H1 (cell line): Measurements from ENCODE around the gene H1-8. TPM values are rescaled to one million over a fixed set of nuclear protein-coding genes. Genes with fewer than 3 reads are reported as not detected.

ENCODE experiments used
- CTCF ChIA-PET: fragments of 300-600 bp; sonication (Branson Sonifier 250); formaldehyde crosslinking; loops from one replicate; lab custom pipeline; 2021; ENCODE audit not compliant: partially characterized antibody; lab: Charles Lee
- POLR2A ChIA-PET: fragments of 300-600 bp; sonication (Branson Sonifier 250); formaldehyde crosslinking; loops from one replicate; lab custom pipeline; 2021; ENCODE audit warnings: inconsistent platforms; ENCODE audit not compliant: partially characterized antibody; lab: Charles Lee
- DNase-seq, 2 experiments: peaks; one replicate each; pipeline versions ENCODE4 v3.0.0 to v3.0.0-alpha.2; 2010 to 2022; ENCODE audit warnings: low spot score in 2 of 2, low read depth in 1 of 2, mixed read lengths in 1 of 2
- FAIRE-seq: peaks from 2 replicates; lab custom pipeline; 2011; peaks lifted over from hg19 to GRCh38; lab: Jason Lieb, UNC
- H2AFZ ChIP-seq: 2 replicates; pipeline ENCODE4 v1.8.1; 2012; ENCODE audit warnings: low read length, inconsistent platforms
- H2AK5ac ChIP-seq: 2 replicates; pipeline ENCODE4 v1.6.1; 2013; ENCODE audit warnings: low read depth, low read length
- H2BK120ac ChIP-seq: replicated peaks from 2 replicates; pipeline ENCODE3; 2013; ENCODE audit warnings: low read depth, low read length, inconsistent platforms
- H2BK12ac ChIP-seq: 2 replicates; pipeline ENCODE4 v1.6.1; 2013; ENCODE audit warnings: low read depth, low read length
- H2BK15ac ChIP-seq: 2 replicates; pipeline ENCODE4 v1.6.1; 2013; ENCODE audit warnings: low read length
- H2BK20ac ChIP-seq: 2 replicates; pipeline ENCODE4 v1.6.1; 2013; ENCODE audit warnings: low read length
- H2BK5ac ChIP-seq: 2 replicates; pipeline ENCODE4 v1.6.1; 2013; ENCODE audit warnings: low read depth, low read length
- H3K14ac ChIP-seq: 2 replicates; pipeline ENCODE4 v1.6.1; 2013; ENCODE audit warnings: inconsistent platforms; ENCODE audit not compliant: insufficient read length
- H3K18ac ChIP-seq: 2 replicates; pipeline ENCODE4 v1.6.1; 2013; ENCODE audit warnings: low read length; ENCODE audit errors: extremely low read depth
- H3K23ac ChIP-seq: 2 replicates; pipeline ENCODE4 v1.6.1; 2013; ENCODE audit warnings: inconsistent platforms; ENCODE audit not compliant: insufficient read length
- H3K23me2 ChIP-seq: 2 replicates; pipeline ENCODE4 v1.6.1; 2013; ENCODE audit warnings: low read depth, low read length
- H3K27ac ChIP-seq: 2 replicates; pipeline ENCODE4 v1.6.1; 2011; ENCODE audit warnings: low read depth, low read length, inconsistent platforms
- H3K27me3 ChIP-seq, 4 experiments: replicated peaks in 1 of 4; 1 replicate in 1 of 4; 2 replicates in 3 of 4; pipeline versions ENCODE4 v1.6.1 to v1.8.1; 2011 to 2013; ENCODE audit warnings: low read length in 3 of 4, mild to moderate bottlenecking in 3 of 4, inconsistent platforms in 2 of 4, mixed read lengths in 2 of 4, moderate library complexity in 1 of 4; ENCODE audit not compliant: control insufficient read depth in 3 of 4, insufficient read depth in 3 of 4; ENCODE audit errors: extremely low read depth in 1 of 4
- H3K36me3 ChIP-seq, 4 experiments: 2 replicates each; pipeline versions ENCODE4 v1.6.1 to v1.8.1; 2011 to 2013; ENCODE audit warnings: mild to moderate bottlenecking in 4 of 4, low read length in 3 of 4, moderate library complexity in 2 of 4, control low read depth in 1 of 4, inconsistent platforms in 1 of 4; ENCODE audit not compliant: insufficient read depth in 4 of 4, control insufficient read depth in 2 of 4
- H3K4ac ChIP-seq: replicated peaks from 2 replicates; pipeline ENCODE3; 2013; ENCODE audit warnings: low read length, low read depth, mixed read lengths, inconsistent platforms; ENCODE audit not compliant: insufficient read length
- H3K4me1 ChIP-seq, 4 experiments: replicated peaks in 1 of 4; 1 replicate in 1 of 4; 2 replicates in 3 of 4; pipeline versions ENCODE4 v1.6.1 to v1.8.1; 2011 to 2013; ENCODE audit warnings: low read length in 3 of 4, inconsistent platforms in 2 of 4, mixed read lengths in 1 of 4; ENCODE audit not compliant: insufficient read depth in 4 of 4, control insufficient read depth in 3 of 4
- H3K4me2 ChIP-seq, 2 experiments: 2 replicates each; pipeline versions ENCODE4 v1.6.1 to v1.8.1; 2011 to 2013; ENCODE audit warnings: low read depth in 2 of 2, low read length in 2 of 2, control low read depth in 1 of 2, inconsistent platforms in 1 of 2, mild to moderate bottlenecking in 1 of 2; ENCODE audit not compliant: insufficient read depth in 1 of 2
- H3K4me3 ChIP-seq, 4 experiments: fragments of 200-600, 300-600 bp in 1 of 4; sonication (generic), shearing (Covaris generic), sonication (Bioruptor Twin) in 1 of 4; 2 replicates each; pipeline versions ENCODE4 v1.5.1 to v1.8.1; 2011 to 2016; ENCODE audit warnings: low read length in 4 of 4, low read depth in 3 of 4, control low read depth in 2 of 4, inconsistent platforms in 2 of 4, mild to moderate bottlenecking in 2 of 4, mixed read lengths in 1 of 4, moderate library complexity in 1 of 4; ENCODE audit not compliant: insufficient read depth in 2 of 4; ENCODE audit errors: extremely low read depth in 1 of 4
- H3K56ac ChIP-seq: replicated peaks from 2 replicates; pipeline ENCODE3; 2013; ENCODE audit warnings: low read depth, mild to moderate bottlenecking, mixed read lengths, low read length, inconsistent platforms; ENCODE audit not compliant: insufficient read length
- H3K79me1 ChIP-seq: 2 replicates; pipeline ENCODE4 v1.6.1; 2013; ENCODE audit warnings: low read depth, low read length, control low read depth
- H3K79me2 ChIP-seq, 2 experiments: 2 replicates each; pipeline versions ENCODE4 v1.6.1 to v1.8.1; 2012 to 2013; ENCODE audit warnings: low read length in 2 of 2, mild to moderate bottlenecking in 2 of 2, inconsistent platforms in 1 of 2; ENCODE audit not compliant: insufficient read depth in 2 of 2, control insufficient read depth in 1 of 2
- H3K9ac ChIP-seq, 4 experiments: replicated peaks in 1 of 4; 1 replicate in 1 of 4; 2 replicates in 3 of 4; pipeline versions ENCODE4 v1.6.1 to v1.8.1; 2011 to 2013; ENCODE audit warnings: low read depth in 3 of 4, low read length in 3 of 4, control low read depth in 2 of 4, mild to moderate bottlenecking in 2 of 4, moderate library complexity in 2 of 4, inconsistent platforms in 1 of 4; ENCODE audit errors: extremely low read depth in 1 of 4
- H3K9me3 ChIP-seq, 2 experiments: 2 replicates each; pipeline versions ENCODE4 v1.6.1 to v1.8.1; 2012 to 2013; ENCODE audit warnings: mild to moderate bottlenecking in 2 of 2, moderate library complexity in 2 of 2, control low read depth in 1 of 2, inconsistent platforms in 1 of 2, low read depth in 1 of 2, low read length in 1 of 2, mixed read lengths in 1 of 2; ENCODE audit not compliant: insufficient read depth in 2 of 2
- H4K20me1 ChIP-seq, 2 experiments: replicated peaks in 1 of 2; 2 replicates each; pipeline versions ENCODE3 to v1.8.1; 2011 to 2013; ENCODE audit warnings: inconsistent platforms in 2 of 2, low read length in 2 of 2, mild to moderate bottlenecking in 1 of 2; ENCODE audit not compliant: insufficient read depth in 2 of 2, control insufficient read depth in 1 of 2
- H4K5ac ChIP-seq: 2 replicates; pipeline ENCODE4 v1.6.1; 2013; ENCODE audit warnings: low read length, low read depth, mixed read lengths, inconsistent platforms; ENCODE audit not compliant: insufficient read length
- H4K8ac ChIP-seq: 2 replicates; pipeline ENCODE4 v1.8.0; 2013; ENCODE audit warnings: mild to moderate bottlenecking, moderate library complexity, low read length, inconsistent platforms; ENCODE audit not compliant: insufficient read depth; ENCODE audit errors: extremely low read depth
- H4K91ac ChIP-seq: replicated peaks from 2 replicates; pipeline ENCODE3; 2013; ENCODE audit warnings: low read length, mixed read lengths, inconsistent platforms; ENCODE audit not compliant: insufficient read length
- CREB1 ChIP-seq: IDR thresholded peaks from 2 replicates; pipeline ENCODE4 v1.6.1; 2012; ENCODE audit warnings: inconsistent platforms
- EP300 ChIP-seq, 2 experiments: IDR thresholded peaks; 1 replicate in 1 of 2; 2 replicates in 1 of 2; pipeline ENCODE4 v1.6.1; 2011 to 2012; ENCODE audit warnings: low read depth in 2 of 2, low read length in 2 of 2, mild to moderate bottlenecking in 2 of 2, borderline replicate concordance in 1 of 2, inconsistent platforms in 1 of 2, moderate library complexity in 1 of 2
- HDAC2 ChIP-seq, 2 experiments: fragments of 300-600 bp in 1 of 2; sonication (generic) in 1 of 2; IDR thresholded peaks; 2 replicates each; pipeline ENCODE4 v1.6.1; 2011 to 2012; ENCODE audit warnings: low read depth in 2 of 2, low read length in 2 of 2, mild to moderate bottlenecking in 2 of 2, moderate library complexity in 2 of 2, borderline replicate concordance in 1 of 2, inconsistent platforms in 1 of 2
- JUN ChIP-seq: IDR thresholded peaks from 2 replicates; pipeline ENCODE4 v1.6.1; 2011; ENCODE audit warnings: low read depth, mild to moderate bottlenecking, improper control_type of control experiment, low read length
- KDM4A ChIP-seq: IDR thresholded peaks from one replicate; pipeline ENCODE4 v1.7.1; 2012; ENCODE audit warnings: low read depth, mild to moderate bottlenecking, moderate library complexity, low read length, inconsistent platforms; ENCODE audit not compliant: severe bottlenecking
- RBBP5 ChIP-seq: IDR thresholded peaks from 2 replicates; pipeline ENCODE4 v1.7.1; 2012; ENCODE audit warnings: low read depth, mild to moderate bottlenecking, inconsistent platforms, low read length, moderate library complexity, borderline replicate concordance
- RFX5 ChIP-seq: IDR thresholded peaks from 2 replicates; pipeline ENCODE4 v1.6.1; 2011; ENCODE audit warnings: low read depth, low read length, improper control_type of control experiment, borderline replicate concordance
- RXRA ChIP-seq: IDR thresholded peaks from 2 replicates; pipeline ENCODE4 v1.6.1; 2011; ENCODE audit warnings: low read depth, mild to moderate bottlenecking, low read length, moderate library complexity; ENCODE audit not compliant: insufficient read depth
- SP1 ChIP-seq: IDR thresholded peaks from 2 replicates; pipeline ENCODE4 v1.6.1; 2011; ENCODE audit warnings: low read depth, low read length
- SP4 ChIP-seq: IDR thresholded peaks from 2 replicates; pipeline ENCODE4 v1.6.1; 2012; ENCODE audit warnings: low read length, inconsistent platforms
- SUZ12 ChIP-seq: fragments of 200-600 bp; sonication (generic); IDR thresholded peaks from 2 replicates; pipeline ENCODE4 v1.6.1; 2012; ENCODE audit warnings: mild to moderate bottlenecking, inconsistent platforms, low read length, moderate library complexity, mixed read lengths
- TAF7 ChIP-seq: optimal IDR thresholded peaks from 2 replicates; pipeline ENCODE3; 2011; ENCODE audit warnings: low read depth, mild to moderate bottlenecking, inconsistent platforms, low read length, moderate library complexity, borderline replicate concordance
- WGBS, 2 experiments: shearing (Covaris generic) in 1 of 2; methylation state at CpG; one replicate each; pipeline versions ENCODE4 v1.1.6 to v1.1.7; 2013 to 2015; ENCODE audit warnings: low lambda C conversion rate in 2 of 2, mixed read lengths in 2 of 2, inconsistent platforms in 1 of 2, low coverage in 1 of 2, missing lambda C conversion rate in 1 of 2; ENCODE audit not compliant: insufficient replicate concordance in 2 of 2, insufficient coverage in 1 of 2, insufficient read length in 1 of 2; ENCODE audit errors: extremely low coverage in 1 of 2, missing lambda C conversion rate in 1 of 2; 5-methylcytosine and 5-hydroxymethylcytosine counted together
- polyA plus RNA-seq, 7 experiments: library from polyadenylated mRNA; depleted of rRNA in 3 of 7; stranded (reverse) in 5 of 7; unstranded in 2 of 7; fragments of >200 nt in 5 of 7; fragments of 200-250 nt in 2 of 7; gene quantifications; 1 replicate in 5 of 7; 2 replicates in 1 of 7; 4 replicates in 1 of 7; pipeline versions ENCODE4 v1.2.1 to v1.2.3, GENCODE V29; 2011 to 2013; ENCODE audit warnings: missing spikeins in 2 of 7, mixed read lengths in 2 of 7
- total RNA-seq: library from RNA; stranded (reverse); fragmentation: NEBNext Ultra II Directional; extraction: Animal tissue kit (Norgen Biotek cat#: 25700); gene quantifications from 2 replicates; pipeline ENCODE4 v1.2.1, GENCODE V29; 2021

H1-8 gene
- total and polyA plus RNA-seq, 2 of the 8 experiments (the other 6 are each of a cell fraction or from before 2014, with no cell fraction given) = not detected

DNA sequence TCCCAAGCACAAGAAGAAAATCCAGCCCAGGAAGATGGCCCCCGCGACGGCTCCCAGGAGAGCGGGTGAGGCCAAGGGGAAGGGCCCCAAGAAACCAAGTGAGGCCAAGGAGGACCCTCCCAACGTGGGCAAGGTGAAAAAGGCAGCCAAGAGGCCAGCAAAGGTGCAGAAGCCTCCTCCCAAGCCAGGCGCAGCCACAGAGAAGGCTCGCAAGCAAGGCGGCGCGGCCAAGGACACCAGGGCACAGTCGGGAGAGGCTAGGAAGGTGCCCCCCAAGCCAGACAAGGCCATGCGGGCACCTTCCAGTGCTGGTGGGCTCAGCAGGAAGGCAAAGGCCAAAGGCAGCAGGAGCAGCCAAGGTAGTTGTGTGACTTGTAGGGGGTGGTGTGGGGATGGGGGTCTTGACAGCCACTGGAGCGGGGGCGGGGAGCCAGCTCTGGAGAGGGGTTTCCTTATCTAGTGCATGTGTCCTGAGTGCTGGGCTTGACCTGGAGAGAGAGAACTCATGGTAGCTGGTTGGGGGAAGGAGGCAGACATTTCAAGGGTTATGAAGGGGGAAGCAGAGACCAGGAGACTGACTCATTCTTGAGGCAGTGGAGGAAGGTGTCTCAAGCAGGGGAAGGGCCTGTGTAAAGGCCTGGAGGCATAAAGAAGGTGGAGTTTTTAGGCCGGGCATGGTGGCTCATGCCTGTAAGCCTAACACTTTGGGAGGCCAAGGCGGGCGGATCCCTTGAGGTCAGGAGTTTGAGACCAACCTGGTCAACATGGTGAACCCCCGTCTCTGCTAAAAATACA lies 6.2 kb downstream of the H1-8 start:
- no peak overlapping the region for H4K8ac ChIP-seq
- no peak overlapping the region for H2AFZ ChIP-seq
- H3K23ac ChIP-seq = no peak overlapping the region
- no peak overlapping the region for H4K5ac ChIP-seq
- 90% methylated on average over 15 of the region's 18 CpGs; no CpG with 5 or more reads in 1 of the 2 experiments for WGBS, 2 experiments
- H4K91ac ChIP-seq = no peak overlapping the region
- H3K4me3 ChIP-seq = no peak overlapping the region
- H2BK5ac ChIP-seq = no peak overlapping the region
- no peaks in the 10 kb centered on the region for H3K79me2 ChIP-seq
- no peak overlapping the region for H2AK5ac ChIP-seq
- H3K9ac ChIP-seq = no peak overlapping the region
- H3K27me3 ChIP-seq = no peaks in the 10 kb centered on the region
- no peak overlapping the region for H2BK15ac ChIP-seq
- no peak overlapping the region for H3K18ac ChIP-seq
- no peak overlapping the region for H3K27ac ChIP-seq
- peaks cover 3 to 10% (median 5%) of the 10 kb centered on the region in 4 experiments; a peak in 6 of 7 replicates for H3K4me1 ChIP-seq
- DNase-seq (no peak), FAIRE-seq (no peak)
- no peak overlapping the region for H2BK12ac ChIP-seq
- no peak overlapping the region for H2BK20ac ChIP-seq
- H2BK120ac ChIP-seq = no peak overlapping the region
- H4K20me1 ChIP-seq = no peaks in the 10 kb centered on the region
- no peaks in the 10 kb centered on the region for H3K36me3 ChIP-seq
- no peaks in the 10 kb centered on the region for H3K79me1 ChIP-seq
- H3K14ac ChIP-seq = no peak overlapping the region
- no peak overlapping the region for H3K4me2 ChIP-seq
- CTCF ChIA-PET = interaction anchor here (1.2 to 11.3 kb wide), 4 partner anchors 9 to 79 kb away, joined by 3 to 93 read pairs (median 4); no protein-coding TSS in a partner anchor
- H3K9me3 ChIP-seq = no peaks in the 10 kb centered on the region
- no peak overlapping the region for H3K56ac ChIP-seq
- POLR2A ChIA-PET = no interaction called here
- H3K23me2 ChIP-seq = no peaks in the 10 kb centered on the region; the same call in 1 of the 2 replicates
- H3K4ac ChIP-seq = no peak overlapping the region
- TF ChIP-seq HDAC2 (IDR thresholded peaks at IDR 0.05; ENCODE audit: borderline replicate concordance in 1 of 2, low read depth in 2 of 2, low read length in 2 of 2) (no peak), SUZ12 (no peak), EP300 (IDR thresholded peaks at IDR 0.05; ENCODE audit: borderline replicate concordance in 1 of 2, low read depth in 2 of 2, low read length in 2 of 2) (no peak), RFX5 (no peak), CREB1 (no peak), JUN (no peak), RXRA (no peak), KDM4A (no peak), SP1 (no peak), RBBP5 (no peak), SP4 (no peak), TAF7 (no peak)
